Kidney (tissue), 14 donors: Measurements from ENCODE around the gene ADH6. TPM values are rescaled to one million over a fixed set of nuclear protein-coding genes. Genes with fewer than 3 reads are reported as not detected.

Experiments used
- DNase-seq, 5 donors: peaks; one replicate each; pipeline ENCODE4 v3.0.0-alpha.2; 2013 to 2020
- FAIRE-seq: peaks from 2 replicates; lab custom pipeline; 2012; peaks lifted over from hg19 to GRCh38; lab: Jason Lieb, UNC
- H3K27ac ChIP-seq, 2 donors: one replicate each; pipeline ENCODE4 v1.7.0; 2013; ENCODE audit warnings: low read depth in 2 of 2, low read length in 2 of 2, inconsistent platforms in 1 of 2
- H3K27me3 ChIP-seq: one replicate; pipeline ENCODE4 v1.7.1; 2013; ENCODE audit warnings: low read length, inconsistent platforms; ENCODE audit not compliant: control insufficient read depth, insufficient read depth
- H3K36me3 ChIP-seq, 3 donors: one replicate each; pipeline versions ENCODE4 v1.7.0 to v1.7.1; 2013; ENCODE audit warnings: low read length in 3 of 3, control low read depth in 1 of 3, inconsistent platforms in 1 of 3; ENCODE audit not compliant: insufficient read depth in 3 of 3, control insufficient read depth in 2 of 3
- H3K4me1 ChIP-seq, 3 donors: one replicate each; pipeline versions ENCODE4 v1.7.0 to v1.7.1; 2013; ENCODE audit warnings: low read length in 3 of 3, inconsistent platforms in 1 of 3, low read depth in 1 of 3; ENCODE audit not compliant: control insufficient read depth in 2 of 3, insufficient read depth in 2 of 3
- H3K4me3 ChIP-seq, 3 donors: one replicate each; pipeline versions ENCODE4 v1.7.0 to v1.8.1; 2013; ENCODE audit warnings: low read length in 3 of 3, control low read depth in 1 of 3, inconsistent platforms in 1 of 3
- H3K9ac ChIP-seq, 3 donors: one replicate each; pipeline versions ENCODE4 v1.7.0 to v1.7.1; 2013; ENCODE audit warnings: low read length in 3 of 3, control low read depth in 1 of 3, inconsistent platforms in 1 of 3
- H3K9me3 ChIP-seq, 3 donors: one replicate each; pipeline versions ENCODE4 v1.7.0 to v1.7.1; 2013; ENCODE audit warnings: low read length in 3 of 3, control low read depth in 1 of 3, inconsistent platforms in 1 of 3; ENCODE audit not compliant: control insufficient read depth in 2 of 3, insufficient read depth in 1 of 3
- CTCF ChIP-seq: IDR thresholded peaks from 3 replicates; pipeline ENCODE4 v1.5.1; 2012; ENCODE audit warnings: mild to moderate bottlenecking, moderate library complexity, borderline replicate concordance; ENCODE audit not compliant: insufficient read depth; ENCODE audit errors: extremely low read depth
- intact Hi-C: fragments of 100-400 bp; cut with DNase I; formaldehyde crosslinking; loops from one replicate; pipeline ENCODE4 v1.11.1; 2022
- polyA plus RNA-seq: library from polyadenylated mRNA; stranded (reverse); fragments of 350-450 nt; fragmentation: Illumina TruSeq; extraction: RNeasy Lipid Tissue Mini Kit (QIAGEN cat#74804); gene quantifications from one replicate; pipeline ENCODE4 v1.2.3, GENCODE V29; 2014; ENCODE audit warnings: low read depth, low replicate concordance; ENCODE audit not compliant: insufficient read depth
- total RNA-seq: library from RNA; stranded (reverse); fragmentation: NEBNext Ultra II Directional; extraction: Animal tissue kit (Norgen Biotek cat#: 25700); gene quantifications from one replicate; pipeline ENCODE4 v1.2.1, GENCODE V29; 2021
- donor health status: control.
- donor health status: control.
- donor health status: control.
- donor health status: control.
- donor health status: control.
- donor health status: DM: yes; HTN: yes; CAD: no.
- donor health status: Normal renal cell carcinoma (clear cell type).

Gene ADH6
- total and polyA plus RNA-seq, 2 donors from 2014 or later = 10.2 to 39.2 TPM

- Histone ChIP-seq H3K4me3 (no peak overlapping the region), H3K27me3 (no peaks in the 10 kb centered on the region), H3K9me3 (no peaks in the 10 kb centered on the region), H3K9ac (no peak overlapping the region), H3K4me1 (peaks cover 0 to 10% (median 2%) of the 10 kb centered on the region in 3 donors), H3K36me3 (no peaks in the 10 kb centered on the region), H3K27ac (no peak overlapping the region)
- DNase-seq (no peak), FAIRE-seq (no peak)
- intact Hi-C loops = no loop called here
- TF ChIP-seq CTCF = no peak
Measured at GRCh38 chr4:99161373-99162099, 57.5 kb downstream of the ADH6 start.

- FAIRE-seq = no peak
- intact Hi-C loops = no loop called here
- no peak for DNase-seq
Measured at GRCh38 chr4:99159699-99160098, 59.3 kb downstream of the ADH6 start.

GRCh38 chr4:99157478-99157935 lies 61.5 kb downstream of the ADH6 start:
- Histone ChIP-seq H3K27ac (peak overlapping the region in 1 of 2 donors; percentile 14), H3K27me3 (no peaks in the 10 kb centered on the region), H3K9me3 (no peaks in the 10 kb centered on the region), H3K36me3 (no peaks in the 10 kb centered on the region), H3K4me3 (no peak overlapping the region), H3K4me1 (peaks cover 0 to 10% (median 2%) of the 10 kb centered on the region in 3 donors), H3K9ac (no peak overlapping the region)
- TF ChIP-seq CTCF = no peak
- no peak for DNase-seq
- FAIRE-seq = no peak
- intact Hi-C loops = no loop called here

More at GRCh38 chr4:99159699-99160098, 59.3 kb downstream of the ADH6 start:
- no peaks in the 10 kb centered on the region for H3K9me3 ChIP-seq
- TF ChIP-seq CTCF = no peak
- H3K27ac ChIP-seq = no peak overlapping the region
- H3K36me3 ChIP-seq = no peaks in the 10 kb centered on the region
- H3K4me3 ChIP-seq = no peak overlapping the region
- H3K9ac ChIP-seq = no peak overlapping the region
- H3K27me3 ChIP-seq = no peaks in the 10 kb centered on the region
- peaks cover 0 to 10% (median 2%) of the 10 kb centered on the region in 3 donors for H3K4me1 ChIP-seq
